Measurements from ENCODE around the gene OGT.
A peak's percentile ranks its signal among the peaks of the same experiment; 100 is the strongest.

OGT gene

GRCh38 chrX:71618303-71618721, 85.4 kb downstream of the OGT start, which contains the start of gene CXCR3:
Gene CXCR3, minus strand, starts transcription at chrX:71618511. Its CDS starts 62 bp downstream, at chrX:71618449.
- Mint-ChIP-seq H3K4me1 (peaks cover 82% of the 10 kb centered on the region), H3K36me3 (ENCODE audit: low read depth) (peaks cover 36% of the 10 kb centered on the region), H3K27me3 (peaks cover 2% of the 10 kb centered on the region), H3K27ac (peak within 1 kb of the TSS; percentile 94), H3K9me3 (no peaks in the 10 kb centered on the region), H3K4me3 (peak within 1 kb of the TSS; percentile 87)
- peak; percentile 69 for ATAC-seq
- peak; percentile 73 for DNase-seq

- peaks cover 2% of the 10 kb centered on the region for H3K27me3 Mint-ChIP-seq
- no peaks in the 10 kb centered on the region for H3K9me3 Mint-ChIP-seq
- no peak for DNase-seq
- peaks cover 85% of the 10 kb centered on the region for H3K4me1 Mint-ChIP-seq
- ATAC-seq, result no peak
- H3K27ac Mint-ChIP-seq, result peak overlapping the region; percentile 94
- peak overlapping the region; percentile 87 for H3K4me3 Mint-ChIP-seq
- peaks cover 31% of the 10 kb centered on the region for H3K36me3 Mint-ChIP-seq (ENCODE audit: low read depth)
Measured at GRCh38 chrX:71618787-71619186, 85.9 kb downstream of the OGT start.

- Mint-ChIP-seq H3K27me3 (peaks cover 2% of the 10 kb centered on the region), H3K27ac (peak overlapping the region; percentile 94), H3K9me3 (no peaks in the 10 kb centered on the region), H3K4me1 (peaks cover 88% of the 10 kb centered on the region), H3K4me3 (peak overlapping the region; percentile 87), H3K36me3 (ENCODE audit: low read depth) (peaks cover 31% of the 10 kb centered on the region)
- DNase-seq, result peak; percentile 67
- ATAC-seq, result peak; percentile 50
Measured at GRCh38 chrX:71619193-71619592, 86.3 kb downstream of the OGT start.

- DNase-seq (no peak), ATAC-seq (no peak)
- Mint-ChIP-seq H3K4me3 (no peak overlapping the region), H3K36me3 (ENCODE audit: low read depth) (peaks cover 26% of the 10 kb centered on the region), H3K4me1 (peaks cover 89% of the 10 kb centered on the region), H3K9me3 (no peaks in the 10 kb centered on the region), H3K27me3 (peaks cover 2% of the 10 kb centered on the region), H3K27ac (peak overlapping the region; percentile 94)
Measured at GRCh38 chrX:71619986-71620385, 87.1 kb downstream of the OGT start.

GRCh38 chrX:71621603-71622002, 88.7 kb downstream of the OGT start:
- H3K9me3 Mint-ChIP-seq, result no peaks in the 10 kb centered on the region
- ATAC-seq (no peak), DNase-seq (no peak)
- peaks cover 80% of the 10 kb centered on the region for H3K4me1 Mint-ChIP-seq
- peaks cover 2% of the 10 kb centered on the region for H3K27me3 Mint-ChIP-seq
- peak overlapping the region; percentile 94 for H3K27ac Mint-ChIP-seq
- peaks cover 12% of the 10 kb centered on the region for H3K36me3 Mint-ChIP-seq (ENCODE audit: low read depth)
- no peak overlapping the region for H3K4me3 Mint-ChIP-seq

- H3K27ac Mint-ChIP-seq, result peak overlapping the region; percentile 94
- DNase-seq, result no peak
- H3K4me1 Mint-ChIP-seq, result peaks cover 75% of the 10 kb centered on the region
- no peak for ATAC-seq
- peak overlapping the region; percentile 11 for H3K4me3 Mint-ChIP-seq
- H3K9me3 Mint-ChIP-seq, result no peaks in the 10 kb centered on the region
- peaks cover 8% of the 10 kb centered on the region for H3K36me3 Mint-ChIP-seq (ENCODE audit: low read depth)
- H3K27me3 Mint-ChIP-seq, result peaks cover 2% of the 10 kb centered on the region
Measured at GRCh38 chrX:71622032-71622575, 89.2 kb downstream of the OGT start.

GRCh38 chrX:71622576-71623450, 89.9 kb downstream of the OGT start:
- Mint-ChIP-seq H3K27ac (peak overlapping the region; percentile 94), H3K4me1 (peaks cover 70% of the 10 kb centered on the region), H3K36me3 (ENCODE audit: low read depth) (peaks cover 3% of the 10 kb centered on the region), H3K4me3 (peak overlapping the region; percentile 74), H3K9me3 (no peaks in the 10 kb centered on the region), H3K27me3 (peaks cover 2% of the 10 kb centered on the region)
- ATAC-seq (peak; percentile 37), DNase-seq (peak; percentile 68)

- Mint-ChIP-seq H3K27me3 (no peaks in the 10 kb centered on the region), H3K4me1 (peaks cover 63% of the 10 kb centered on the region), H3K9me3 (no peaks in the 10 kb centered on the region), H3K27ac (peak overlapping the region; percentile 94), H3K4me3 (peak overlapping the region; percentile 74), H3K36me3 (ENCODE audit: low read depth) (peaks cover 3% of the 10 kb centered on the region)
- ATAC-seq (peak; percentile 52), DNase-seq (no peak)
Measured at GRCh38 chrX:71623714-71624113, 90.8 kb downstream of the OGT start.

- Mint-ChIP-seq H3K4me1 (peaks cover 57% of the 10 kb centered on the region), H3K9me3 (no peaks in the 10 kb centered on the region), H3K4me3 (no peak overlapping the region), H3K27ac (no peak overlapping the region), H3K27me3 (no peaks in the 10 kb centered on the region), H3K36me3 (ENCODE audit: low read depth) (peaks cover 2% of the 10 kb centered on the region)
- no peak for ATAC-seq
- DNase-seq, result no peak
Measured at GRCh38 chrX:71625471-71625870, 92.6 kb downstream of the OGT start.
